Measurements from ENCODE around the gene TTC3.
"Not testable (repeated sequence)": the region's sequence is repeated elsewhere in the genome, so short reads cannot be mapped to it uniquely, and the experiment has no call there.

Gene TTC3

GRCh38 chr21:37087188-37087587, 14.1 kb downstream of the TTC3 start:
- Histone ChIP-seq H3K4me3 (ENCODE audit: insufficient read depth, low read depth, low read length) (no peak overlapping the region), H3K36me3 (ENCODE audit: control insufficient read depth, insufficient read depth, low read length) (no peaks in the 10 kb centered on the region), H3K9me3 (ENCODE audit: control insufficient read depth, low read length) (no peaks in the 10 kb centered on the region), H3K27me3 (ENCODE audit: control insufficient read depth, insufficient read depth, low read length, poor library complexity, severe bottlenecking) (no peaks in the 10 kb centered on the region), H3K4me1 (ENCODE audit: control insufficient read depth, insufficient read depth, low read length) (no peaks in the 10 kb centered on the region), H3K27ac (ENCODE audit: insufficient read depth, low read depth, low read length, poor library complexity, severe bottlenecking) (no peak overlapping the region)
- 89 to 90% methylated on average over 5 of the region's 5 CpGs for WGBS, 2 experiments

- no peaks in the 10 kb centered on the region for H3K4me1 ChIP-seq (ENCODE audit: control insufficient read depth, insufficient read depth, low read length)
- no peaks in the 10 kb centered on the region for H3K9me3 ChIP-seq (ENCODE audit: control insufficient read depth, low read length)
- 91 to 93% methylated on average over 4 to 5 of the region's 5 CpGs for WGBS, 2 experiments
- no peaks in the 10 kb centered on the region for H3K36me3 ChIP-seq (ENCODE audit: control insufficient read depth, insufficient read depth, low read length)
- H3K27me3 ChIP-seq (ENCODE audit: control insufficient read depth, insufficient read depth, low read length, poor library complexity, severe bottlenecking): no peaks in the 10 kb centered on the region
- H3K4me3 ChIP-seq (ENCODE audit: insufficient read depth, low read depth, low read length): no peak overlapping the region
- no peak overlapping the region for H3K27ac ChIP-seq (ENCODE audit: insufficient read depth, low read depth, low read length, poor library complexity, severe bottlenecking)
These were observed 15.2 kb downstream of the TTC3 start for GRCh38 chr21:37088186-37088735.

DNA sequence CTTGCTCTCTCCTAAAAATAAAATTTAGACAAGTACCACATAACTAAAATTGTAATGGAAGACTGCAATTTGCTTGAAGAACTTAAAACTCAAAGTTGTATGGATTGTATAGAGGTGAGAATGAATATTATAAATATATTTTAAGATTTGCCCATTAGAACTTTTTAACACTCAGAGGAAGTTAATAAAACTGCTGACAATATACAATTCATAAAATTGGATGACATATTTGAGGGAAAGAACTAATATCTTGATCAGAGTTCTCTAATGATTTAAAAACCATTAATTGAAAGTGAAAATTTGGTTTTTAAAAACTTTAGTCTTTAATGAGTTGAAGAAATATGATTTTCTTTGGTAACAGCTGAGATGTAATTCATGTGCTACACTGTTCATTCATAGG, 20.9 kb downstream of the TTC3 start:
- Histone ChIP-seq H3K27ac (ENCODE audit: insufficient read depth, low read depth, low read length, poor library complexity, severe bottlenecking) (no peak overlapping the region), H3K9me3 (ENCODE audit: control insufficient read depth, low read length) (no peaks in the 10 kb centered on the region), H3K4me3 (ENCODE audit: insufficient read depth, low read depth, low read length) (no peak overlapping the region), H3K4me1 (ENCODE audit: control insufficient read depth, insufficient read depth, low read length) (no peaks in the 10 kb centered on the region), H3K36me3 (ENCODE audit: control insufficient read depth, insufficient read depth, low read length) (peaks cover 5% of the 10 kb centered on the region), H3K27me3 (ENCODE audit: control insufficient read depth, insufficient read depth, low read length, poor library complexity, severe bottlenecking) (no peaks in the 10 kb centered on the region)

DNA sequence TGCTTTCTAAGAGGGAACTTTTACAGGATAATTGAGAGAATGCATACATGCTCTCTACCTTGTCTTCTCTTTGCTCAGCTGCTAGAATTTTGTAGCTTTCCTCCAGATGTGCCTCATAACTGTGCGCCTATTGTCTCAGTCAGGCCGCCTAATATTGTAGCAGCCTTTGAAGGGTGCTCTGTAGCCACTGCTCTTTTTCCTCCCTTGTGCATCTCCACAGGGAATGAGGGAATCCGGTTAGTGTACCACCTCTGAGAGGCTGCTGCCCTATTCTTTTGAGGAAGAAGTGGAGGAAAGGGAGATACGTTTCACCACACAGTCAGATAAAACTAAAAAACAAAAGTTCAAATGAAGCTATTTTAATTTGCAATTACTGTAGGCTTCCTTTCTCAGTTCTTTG, 22.8 kb downstream of the TTC3 start:
- H3K4me1 ChIP-seq (ENCODE audit: control insufficient read depth, insufficient read depth, low read length): no peaks in the 10 kb centered on the region
- no peaks in the 10 kb centered on the region for H3K27me3 ChIP-seq (ENCODE audit: control insufficient read depth, insufficient read depth, low read length, poor library complexity, severe bottlenecking)
- WGBS, 2 experiments: 78 to 81% methylated on average over 2 to 4 of the region's 4 CpGs
- no peak overlapping the region for H3K4me3 ChIP-seq (ENCODE audit: insufficient read depth, low read depth, low read length)
- peaks cover 5% of the 10 kb centered on the region for H3K36me3 ChIP-seq (ENCODE audit: control insufficient read depth, insufficient read depth, low read length)
- H3K9me3 ChIP-seq (ENCODE audit: control insufficient read depth, low read length): no peaks in the 10 kb centered on the region
- H3K27ac ChIP-seq (ENCODE audit: insufficient read depth, low read depth, low read length, poor library complexity, severe bottlenecking): no peak overlapping the region

DNA sequence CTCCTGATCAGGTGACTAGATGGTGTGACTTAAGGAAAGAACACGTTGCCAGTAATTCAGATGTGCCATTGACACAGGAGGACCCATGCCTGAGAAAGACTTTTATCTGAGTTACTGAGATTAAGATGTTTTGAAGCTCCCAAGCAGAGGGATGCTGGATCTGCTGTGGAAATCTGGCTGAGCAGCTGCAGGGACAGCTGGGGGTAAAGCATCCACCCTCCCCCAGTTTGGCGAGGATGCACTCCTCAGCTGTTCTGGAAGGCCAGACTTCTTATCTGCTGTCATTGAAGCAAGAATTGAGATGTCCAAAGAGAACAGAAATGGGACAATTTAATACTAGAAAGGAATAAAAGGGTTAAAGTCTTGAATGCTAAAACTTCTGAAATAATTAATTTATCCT, 25.7 kb downstream of the TTC3 start:
- Histone ChIP-seq H3K27ac (ENCODE audit: insufficient read depth, low read depth, low read length, poor library complexity, severe bottlenecking) (no peak overlapping the region), H3K4me1 (ENCODE audit: control insufficient read depth, insufficient read depth, low read length) (no peaks in the 10 kb centered on the region), H3K36me3 (ENCODE audit: control insufficient read depth, insufficient read depth, low read length) (peaks cover 5% of the 10 kb centered on the region), H3K9me3 (ENCODE audit: control insufficient read depth, low read length) (no peaks in the 10 kb centered on the region), H3K27me3 (ENCODE audit: control insufficient read depth, insufficient read depth, low read length, poor library complexity, severe bottlenecking) (no peaks in the 10 kb centered on the region), H3K4me3 (ENCODE audit: insufficient read depth, low read depth, low read length) (no peak overlapping the region)
- WGBS, 2 experiments: 97% methylated on average over 2 of the region's 2 CpGs

GRCh38 chr21:37100316-37100715, 27.3 kb downstream of the TTC3 start:
- H3K36me3 ChIP-seq (ENCODE audit: control insufficient read depth, insufficient read depth, low read length): peaks cover 5% of the 10 kb centered on the region
- 93 to 99% methylated on average over 6 of the region's 6 CpGs for WGBS, 2 experiments
- no peak overlapping the region for H3K4me3 ChIP-seq (ENCODE audit: insufficient read depth, low read depth, low read length)
- H3K9me3 ChIP-seq (ENCODE audit: control insufficient read depth, low read length): no peaks in the 10 kb centered on the region
- H3K27me3 ChIP-seq (ENCODE audit: control insufficient read depth, insufficient read depth, low read length, poor library complexity, severe bottlenecking): no peaks in the 10 kb centered on the region
- no peak overlapping the region for H3K27ac ChIP-seq (ENCODE audit: insufficient read depth, low read depth, low read length, poor library complexity, severe bottlenecking)
- no peaks in the 10 kb centered on the region for H3K4me1 ChIP-seq (ENCODE audit: control insufficient read depth, insufficient read depth, low read length)

DNA sequence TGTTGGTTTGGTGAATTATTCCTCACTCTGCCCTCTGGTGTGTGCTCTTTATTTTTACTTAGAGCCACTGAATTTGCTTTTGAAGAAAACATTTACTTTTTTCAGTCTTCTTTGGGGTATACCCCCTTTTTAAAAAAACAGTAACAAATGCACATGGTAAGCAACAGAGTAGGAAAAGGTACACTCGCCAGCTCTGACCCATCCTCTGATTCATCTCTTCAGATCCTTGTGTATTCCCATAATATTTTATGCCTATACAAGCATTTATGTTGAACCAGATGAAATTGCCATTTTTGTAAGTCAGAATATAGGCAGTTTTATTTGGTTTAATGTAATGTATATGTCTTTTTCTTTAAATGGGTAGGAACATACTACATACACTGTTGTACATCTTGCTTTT, 28.3 kb downstream of the TTC3 start:
- WGBS, 2 experiments: 81 to 100% methylated on average over 1 of the region's 1 CpG
- H3K4me1 ChIP-seq (ENCODE audit: control insufficient read depth, insufficient read depth, low read length): no peaks in the 10 kb centered on the region
- H3K36me3 ChIP-seq (ENCODE audit: control insufficient read depth, insufficient read depth, low read length): peaks cover 5% of the 10 kb centered on the region

GRCh38 chr21:37102746-37103145, 29.7 kb downstream of the TTC3 start:
- not testable (repeated sequence) for H3K9me3 ChIP-seq (ENCODE audit: control insufficient read depth, low read length); H3K27ac ChIP-seq (ENCODE audit: insufficient read depth, low read depth, low read length, poor library complexity, severe bottlenecking)

More for the DNA sequence above, 28.3 kb downstream of the TTC3 start:
- Histone ChIP-seq H3K9me3 (ENCODE audit: control insufficient read depth, low read length) (no peaks in the 10 kb centered on the region), H3K27ac (ENCODE audit: insufficient read depth, low read depth, low read length, poor library complexity, severe bottlenecking) (no peak overlapping the region), H3K27me3 (ENCODE audit: control insufficient read depth, insufficient read depth, low read length, poor library complexity, severe bottlenecking) (no peaks in the 10 kb centered on the region), H3K4me3 (ENCODE audit: insufficient read depth, low read depth, low read length) (no peak overlapping the region)

DNA sequence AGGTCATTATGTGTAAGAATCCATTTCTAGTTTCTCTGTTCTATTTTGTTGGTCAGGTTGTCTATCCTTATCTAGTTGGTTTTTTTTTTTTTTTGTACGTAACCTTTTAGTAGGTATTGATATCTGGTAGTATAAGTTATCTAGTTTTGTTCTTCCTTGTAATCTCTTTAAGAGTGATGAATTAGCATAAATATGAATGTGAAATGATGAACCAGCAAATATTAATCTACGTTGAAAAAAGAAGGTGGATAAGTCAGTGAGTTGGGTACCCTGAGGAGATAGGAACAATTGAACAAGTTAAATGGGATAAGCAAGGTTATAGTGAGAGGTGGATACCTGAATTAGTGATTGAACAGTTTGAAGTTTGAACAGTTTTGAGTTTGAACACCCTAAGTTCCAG, 33.9 kb downstream of the TTC3 start:
- Histone ChIP-seq H3K27ac (ENCODE audit: insufficient read depth, low read depth, low read length, poor library complexity, severe bottlenecking) (no peak overlapping the region), H3K9me3 (ENCODE audit: control insufficient read depth, low read length) (peaks cover 5% of the 10 kb centered on the region), H3K4me1 (ENCODE audit: control insufficient read depth, insufficient read depth, low read length) (no peaks in the 10 kb centered on the region), H3K4me3 (ENCODE audit: insufficient read depth, low read depth, low read length) (no peak overlapping the region), H3K27me3 (ENCODE audit: control insufficient read depth, insufficient read depth, low read length, poor library complexity, severe bottlenecking) (no peaks in the 10 kb centered on the region), H3K36me3 (ENCODE audit: control insufficient read depth, insufficient read depth, low read length) (peaks cover 6% of the 10 kb centered on the region)
- 93 to 94% methylated on average over 2 of the region's 2 CpGs for whole genome bisulfite sequencing, 2 experiments

More at GRCh38 chr21:37102746-37103145, 29.7 kb downstream of the TTC3 start:
- not testable (repeated sequence) for H3K36me3 ChIP-seq (ENCODE audit: control insufficient read depth, insufficient read depth, low read length); H3K4me3 ChIP-seq (ENCODE audit: insufficient read depth, low read depth, low read length); H3K4me1 ChIP-seq (ENCODE audit: control insufficient read depth, insufficient read depth, low read length); H3K27me3 ChIP-seq (ENCODE audit: control insufficient read depth, insufficient read depth, low read length, poor library complexity, severe bottlenecking)
- 92 to 95% methylated on average over 3 of the region's 3 CpGs for WGBS, 2 experiments

DNA sequence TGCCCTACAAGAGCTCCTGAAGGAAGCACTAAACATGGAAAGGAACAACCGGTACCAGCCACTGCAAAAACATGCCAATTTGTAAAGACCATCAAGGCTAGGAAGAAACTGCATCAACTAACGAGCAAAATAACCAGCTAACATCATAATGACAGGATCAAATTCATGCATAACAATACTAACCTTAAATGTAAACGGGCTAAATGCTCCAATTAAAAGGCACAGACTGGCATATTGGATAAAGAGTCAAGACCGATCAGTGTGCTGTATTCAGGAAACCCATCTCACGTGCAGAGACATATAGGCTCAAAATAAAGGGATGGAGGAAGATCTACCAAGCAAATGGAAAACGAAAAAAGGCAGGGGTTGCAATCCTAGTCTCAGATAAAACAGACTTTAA, 38.0 kb downstream of the TTC3 start:
- not testable (repeated sequence) for H3K27ac ChIP-seq (ENCODE audit: insufficient read depth, low read depth, low read length, poor library complexity, severe bottlenecking); H3K4me1 ChIP-seq (ENCODE audit: control insufficient read depth, insufficient read depth, low read length); H3K9me3 ChIP-seq (ENCODE audit: control insufficient read depth, low read length); H3K4me3 ChIP-seq (ENCODE audit: insufficient read depth, low read depth, low read length); H3K27me3 ChIP-seq (ENCODE audit: control insufficient read depth, insufficient read depth, low read length, poor library complexity, severe bottlenecking); H3K36me3 ChIP-seq (ENCODE audit: control insufficient read depth, insufficient read depth, low read length)
- 89 to 97% methylated on average over 4 of the region's 6 CpGs for WGBS, 2 experiments

DNA sequence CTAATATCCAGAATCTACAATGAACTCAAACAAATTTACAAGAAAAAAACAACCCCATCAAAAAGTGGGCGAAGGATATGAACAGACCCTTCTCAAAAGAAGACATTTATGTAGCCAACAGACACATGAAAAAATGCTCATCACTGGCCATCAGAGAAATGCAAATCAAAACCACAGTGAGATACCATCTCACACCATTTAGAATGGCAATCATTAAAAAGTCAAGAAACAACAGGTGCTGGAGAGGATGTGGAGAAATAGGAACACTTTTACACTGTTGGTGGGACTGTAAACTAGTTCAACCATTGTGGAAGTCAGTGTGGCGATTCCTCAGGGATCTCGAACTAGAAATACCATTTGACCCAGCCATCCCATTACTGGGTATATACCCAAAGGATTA, 41.2 kb downstream of the TTC3 start:
- H3K27me3 ChIP-seq (ENCODE audit: control insufficient read depth, insufficient read depth, low read length, poor library complexity, severe bottlenecking); H3K4me1 ChIP-seq (ENCODE audit: control insufficient read depth, insufficient read depth, low read length); H3K9me3 ChIP-seq (ENCODE audit: control insufficient read depth, low read length); H3K27ac ChIP-seq (ENCODE audit: insufficient read depth, low read depth, low read length, poor library complexity, severe bottlenecking); H3K4me3 ChIP-seq (ENCODE audit: insufficient read depth, low read depth, low read length); H3K36me3 ChIP-seq (ENCODE audit: control insufficient read depth, insufficient read depth, low read length): not testable (repeated sequence)
- WGBS, 2 experiments: 80 to 93% methylated on average over 1 of the region's 3 CpGs

Measured in ectodermal cell (in vitro differentiated cells).